GM19238 (cell line): Measurements from ENCODE around the gene ADAM29.
"Not testable (repeated sequence)": the region's sequence is repeated elsewhere in the genome, so short reads cannot be mapped to it uniquely, and the experiment has no call there.

ENCODE experiments used
- DNase-seq: peaks from one replicate; pipeline ENCODE4 v3.0.0; 2011; ENCODE audit warnings: low spot score; ENCODE audit not compliant: insufficient read length

ADAM29 gene

DNA sequence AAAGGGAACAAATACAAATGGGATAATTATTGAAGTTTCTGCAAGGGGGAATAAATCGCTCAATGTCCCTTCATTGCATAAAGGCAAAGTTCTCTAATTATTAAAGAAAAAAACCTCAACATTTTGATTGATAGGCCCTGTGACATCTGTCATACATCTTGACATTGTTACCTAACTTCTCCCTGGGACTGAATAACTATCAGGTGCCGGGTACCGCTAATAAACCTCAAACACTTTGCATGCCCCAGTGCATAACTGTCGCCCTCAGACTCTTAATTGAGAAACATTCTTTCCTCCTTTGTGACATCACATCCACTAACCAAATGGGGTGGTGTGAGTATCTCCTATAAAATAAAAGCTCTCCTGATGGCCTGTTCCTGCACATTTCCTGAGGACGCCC, at the start of gene ADAM29:
TSS of gene ADAM29 (plus strand) at position 301 of the 400 bp plus-strand sequence. CDS start 57,168 bp downstream, outside the sequence.
- DNase-seq = no peak

DNA sequence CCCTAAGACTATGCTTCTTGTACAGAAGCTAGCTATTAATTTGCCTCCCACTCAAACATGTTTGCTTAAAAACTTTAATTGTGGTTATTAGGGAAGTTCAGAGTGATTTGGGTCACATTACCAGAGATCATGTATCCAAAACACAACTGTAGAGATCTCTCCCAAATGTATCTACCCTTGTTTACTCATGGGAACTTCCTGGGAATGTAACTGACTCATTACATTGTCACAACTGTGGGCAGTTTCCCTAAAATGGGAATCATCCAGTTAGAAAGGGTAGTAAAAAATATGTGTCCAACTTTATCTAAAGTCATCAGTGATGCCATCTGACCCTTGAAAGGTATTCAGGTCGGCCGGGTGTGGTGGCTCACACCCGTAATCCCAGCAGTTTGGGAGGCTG, 48.8 kb upstream of the ADAM29 start:
- DNase-seq = no peak

DNA sequence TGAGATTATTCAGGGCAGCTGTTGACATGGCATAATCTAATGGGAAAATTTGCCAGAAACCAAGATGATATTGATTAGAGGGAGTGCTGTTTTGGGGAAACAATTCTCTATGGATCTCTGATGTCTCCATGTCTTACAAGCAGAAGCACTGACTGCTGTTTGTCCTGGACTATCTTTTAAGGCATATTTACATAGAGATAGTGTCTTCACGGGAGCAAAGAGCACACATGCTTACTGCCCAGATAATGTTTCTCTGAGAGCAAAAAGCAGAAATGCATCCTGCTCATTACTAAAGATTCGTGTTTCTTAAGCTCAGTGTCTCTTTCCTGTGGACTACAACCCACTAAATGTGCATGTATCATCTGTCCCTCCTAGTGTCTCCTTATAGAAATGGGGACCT, 47.8 kb upstream of the ADAM29 start:
- no peak for DNase-seq

DNA sequence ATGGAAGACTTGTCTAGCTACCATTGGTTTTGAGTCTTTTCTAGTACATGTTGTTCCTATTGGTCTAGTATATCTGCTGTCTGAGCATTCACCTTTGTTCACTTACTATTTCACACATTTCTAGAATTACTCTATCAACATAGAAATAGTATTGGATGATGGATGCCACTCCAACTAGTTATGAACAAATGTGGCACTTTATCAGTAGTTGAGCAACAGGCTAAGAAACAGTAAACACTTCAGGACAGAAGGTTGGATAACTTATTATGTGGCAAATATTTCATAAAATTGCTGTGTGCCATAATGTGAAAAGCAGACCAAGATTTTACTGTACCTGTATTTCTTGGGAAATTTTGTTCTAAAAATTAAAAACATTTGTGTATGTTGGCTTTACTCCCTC, 46.8 kb upstream of the ADAM29 start:
- no peak for DNase-seq

DNA sequence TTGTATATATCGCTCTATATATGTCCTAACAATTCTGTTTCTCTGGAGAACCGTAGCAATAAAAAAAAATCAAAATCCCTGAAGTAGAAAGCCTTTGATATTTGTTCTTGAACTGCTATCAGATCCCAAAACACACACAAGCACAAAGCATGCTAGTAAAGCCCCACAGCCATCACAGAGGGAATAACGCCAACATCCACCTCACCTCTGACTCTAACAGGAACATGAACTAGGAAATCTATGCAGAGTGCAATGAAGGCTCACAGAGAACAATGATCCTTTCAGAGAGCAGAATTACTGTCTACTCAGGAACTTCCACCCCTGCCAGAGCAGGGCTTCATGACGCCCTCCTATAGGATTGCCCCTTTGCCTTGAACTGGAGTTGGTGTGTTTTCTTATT, 45.0 kb upstream of the ADAM29 start:
- not testable (repeated sequence) for DNase-seq

DNA sequence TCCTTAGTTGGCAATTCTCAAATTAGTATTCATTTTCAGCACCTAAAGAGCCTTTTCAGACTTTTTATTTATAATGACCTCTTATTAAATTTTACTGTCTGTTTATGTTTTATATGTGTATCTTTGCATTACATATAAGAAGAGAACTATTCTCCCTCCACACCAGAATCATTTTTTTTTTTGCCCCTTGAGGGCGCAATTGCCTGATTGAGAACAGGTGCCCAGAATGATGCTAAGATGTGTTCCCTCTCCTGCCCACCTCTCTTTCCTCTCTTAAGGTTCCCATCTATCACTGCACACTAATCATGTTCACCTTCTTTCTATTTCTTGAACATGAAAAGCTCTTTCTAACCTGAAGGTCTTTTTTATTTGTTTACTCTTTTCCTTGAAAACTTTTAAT, 44.2 kb upstream of the ADAM29 start:
- DNase-seq = no peak

DNA sequence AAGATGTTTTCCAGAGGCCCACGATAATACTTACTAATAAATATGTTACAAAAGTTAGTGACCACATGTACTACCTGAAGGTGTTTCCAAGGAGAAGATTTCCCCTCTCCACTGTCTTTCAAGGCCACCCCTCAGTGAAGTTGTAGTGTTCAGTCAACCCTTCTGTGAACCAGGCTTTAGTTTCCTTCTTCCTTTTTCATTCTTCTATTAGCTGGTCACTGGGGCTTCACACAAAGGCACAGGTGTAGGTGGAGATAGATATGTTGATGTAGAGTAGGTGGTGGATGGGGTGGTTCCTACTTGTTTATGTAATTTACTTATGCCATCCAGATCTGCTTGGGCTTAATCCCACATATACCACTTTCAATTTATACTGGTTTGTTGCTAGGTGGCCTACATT, 43.3 kb upstream of the ADAM29 start:
- no peak for DNase-seq

DNA sequence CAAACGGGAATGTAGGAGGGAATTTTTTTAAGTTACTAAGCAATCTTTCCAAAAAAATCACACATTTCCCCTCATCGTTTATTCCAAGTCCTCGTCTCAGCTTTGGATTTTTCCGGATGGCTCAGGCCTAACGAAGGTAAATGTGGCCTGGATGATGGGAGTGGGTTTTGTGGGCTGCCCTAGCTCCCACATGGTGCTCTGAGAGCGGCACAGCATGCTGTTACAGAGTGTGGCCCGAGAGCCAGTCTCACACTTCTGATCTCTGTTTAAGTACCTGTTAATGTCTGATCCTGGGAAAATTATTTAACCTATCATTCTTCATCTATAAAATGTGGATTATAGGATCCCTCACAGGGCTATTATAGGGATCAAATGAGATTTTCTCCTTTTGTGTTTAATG, 38.2 kb upstream of the ADAM29 start:
- DNase-seq = no peak

DNA sequence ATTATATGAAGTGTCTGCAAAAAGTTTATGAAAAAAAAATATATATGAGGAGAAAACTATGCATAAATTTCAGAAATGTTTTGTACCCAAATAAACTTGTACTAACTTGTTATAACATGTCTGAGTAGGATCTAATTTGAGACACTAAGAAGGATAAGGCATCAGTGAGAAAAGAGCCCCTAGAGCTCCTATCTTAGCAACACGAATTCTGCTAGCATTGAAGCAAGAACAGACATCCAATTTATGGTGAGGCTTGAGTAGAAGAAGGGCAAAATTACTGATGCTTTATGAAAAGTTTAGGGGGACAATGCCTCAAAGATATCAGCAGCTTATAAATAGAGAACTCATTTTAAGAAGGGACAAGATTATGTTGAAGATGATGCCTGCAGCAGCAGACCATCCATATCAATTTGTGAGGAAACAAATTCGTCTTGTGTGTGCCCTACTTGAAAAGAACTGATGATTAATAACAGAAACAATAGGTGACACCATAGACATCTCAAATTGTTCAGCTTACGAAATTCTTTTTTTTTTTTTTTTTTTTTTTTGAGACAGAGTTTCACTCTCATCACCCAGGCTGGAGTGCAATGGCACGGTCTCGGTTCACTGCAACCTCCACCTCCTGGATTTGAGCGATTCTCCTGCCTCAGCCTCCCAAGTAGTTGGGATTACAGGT, 35.7 kb upstream of the ADAM29 start:
- DNase-seq = no peak

DNA sequence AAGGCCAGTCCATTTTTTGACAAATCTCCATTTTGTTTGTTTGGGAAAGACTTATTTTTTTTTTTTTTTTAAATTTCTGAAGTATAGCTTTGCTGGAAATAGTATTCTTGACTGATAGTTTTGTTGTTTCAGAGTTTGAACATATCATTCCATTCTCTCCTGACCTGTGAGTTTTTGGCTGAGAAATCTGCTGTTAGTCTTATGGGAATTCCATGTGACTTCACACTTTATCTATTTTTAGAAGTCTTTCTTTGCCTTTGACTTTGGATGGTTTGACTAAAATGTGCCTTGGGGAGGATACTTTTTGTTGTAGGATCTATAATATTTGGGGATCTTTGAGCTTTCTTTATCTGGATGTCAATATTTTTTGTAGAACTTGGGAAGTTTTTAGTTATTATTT, 10.7 kb upstream of the ADAM29 start:
- no peak for DNase-seq

DNA sequence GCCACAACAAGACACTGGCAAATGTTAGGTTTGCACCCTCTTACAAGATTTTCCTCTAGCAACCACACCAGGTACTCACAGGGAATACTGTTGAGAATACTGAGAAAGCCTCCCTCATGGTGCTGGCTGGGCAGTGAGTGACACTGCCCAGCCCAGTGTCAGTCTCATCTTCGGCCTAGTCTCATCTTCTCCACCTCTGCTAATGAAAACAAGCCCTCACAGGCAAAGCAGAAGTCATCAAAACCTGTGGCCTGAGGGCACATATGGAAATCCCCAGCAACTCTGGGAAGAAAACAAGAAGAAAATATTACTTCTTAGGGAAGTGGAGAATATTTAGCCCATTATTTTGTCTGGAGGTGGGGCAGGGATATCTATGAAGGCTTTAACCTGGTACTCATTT, 7.9 kb upstream of the ADAM29 start:
- DNase-seq = no peak

DNA sequence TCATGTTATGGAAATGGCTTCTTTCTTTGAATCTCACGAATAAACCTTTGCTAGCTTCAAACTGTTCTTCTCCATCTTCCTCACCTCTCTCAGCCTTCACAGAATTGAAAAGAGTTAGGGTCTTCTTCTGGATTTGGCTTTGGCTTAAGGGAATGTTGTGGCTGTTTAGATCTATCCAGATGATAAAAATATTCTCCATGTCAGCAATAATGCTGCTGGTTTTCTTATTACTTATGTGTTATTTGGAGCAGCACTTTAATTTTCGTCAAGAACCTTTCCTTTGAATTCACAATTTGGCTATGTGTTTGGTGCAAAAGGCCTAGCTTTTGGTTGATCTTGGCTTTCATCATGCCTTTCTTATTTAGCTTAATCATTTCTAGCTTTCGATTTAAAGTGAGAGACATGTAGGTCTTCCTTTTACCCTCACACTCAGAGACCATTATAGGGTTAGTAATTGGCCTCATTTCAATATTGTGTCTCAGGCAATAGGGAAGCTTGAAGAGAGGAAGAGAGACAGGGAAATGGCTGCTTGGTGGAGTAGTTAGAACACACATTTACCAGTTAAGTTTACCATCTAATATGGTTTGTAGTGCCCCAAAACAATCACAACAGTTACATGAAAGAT, 5.1 kb upstream of the ADAM29 start:
- no peak for DNase-seq

DNA sequence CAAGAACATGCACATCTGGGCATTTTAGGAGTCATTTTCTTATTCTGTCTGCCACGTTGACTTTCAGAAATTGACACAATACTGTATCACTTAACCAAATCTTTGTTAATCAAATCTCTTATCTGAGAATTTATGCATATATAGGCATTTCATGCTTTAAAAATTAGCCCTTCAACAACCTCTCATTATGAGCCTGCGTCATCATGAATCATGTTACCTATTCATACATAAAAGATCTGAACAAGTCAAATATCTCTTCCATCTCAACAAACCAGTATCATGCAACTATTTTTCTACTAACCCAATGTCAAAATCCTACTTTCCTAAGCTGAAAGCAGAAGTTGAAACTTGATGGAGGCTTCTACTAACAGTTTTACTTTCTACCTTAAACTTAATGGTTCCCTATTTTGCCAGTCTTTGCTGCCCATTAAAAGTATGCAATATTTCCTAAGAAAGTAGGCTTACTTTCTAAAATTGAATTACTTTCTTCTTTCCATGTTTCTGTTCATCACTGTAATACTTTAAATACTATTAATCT, 1.8 kb downstream of the ADAM29 start:
- no peak for DNase-seq

DNA sequence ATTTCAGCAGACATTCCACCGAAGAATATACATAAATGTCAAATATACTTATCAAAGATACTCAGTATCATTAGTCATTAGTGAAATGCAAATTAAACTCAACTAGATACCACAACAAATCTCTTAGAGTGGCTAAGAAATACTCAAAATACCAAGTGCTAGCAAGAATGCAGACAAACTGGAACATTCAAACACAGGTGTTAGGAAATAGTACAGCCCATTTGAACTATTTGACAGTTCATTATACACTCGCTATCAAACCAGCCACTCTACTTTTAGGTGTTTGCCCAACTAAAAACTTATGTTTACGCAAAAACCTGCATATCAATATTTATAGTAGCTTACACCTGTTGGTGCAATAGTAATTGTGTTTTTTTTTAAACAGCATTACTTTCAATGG, 8.8 kb downstream of the ADAM29 start:
- DNase-seq = no peak

DNA sequence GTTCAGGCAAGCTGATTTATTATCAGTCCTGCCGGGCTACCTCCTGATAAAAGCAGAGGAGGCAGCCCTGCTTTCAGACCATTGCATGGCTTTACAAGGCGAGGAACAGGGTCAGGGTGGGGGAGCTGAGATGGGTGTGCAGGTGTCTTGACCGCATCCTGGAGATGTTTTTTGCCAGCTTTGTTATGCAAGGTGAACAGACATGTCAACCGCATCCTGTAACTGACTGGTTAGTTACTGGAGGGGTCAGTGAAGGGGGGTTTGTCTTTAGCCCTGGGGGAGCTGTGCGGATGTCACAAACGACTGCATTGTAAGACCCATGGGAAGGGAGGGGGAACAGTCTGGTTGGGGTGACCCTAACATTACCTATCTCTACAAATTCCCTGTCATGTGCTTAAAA, 10.0 kb downstream of the ADAM29 start:
- no peak for DNase-seq

DNA sequence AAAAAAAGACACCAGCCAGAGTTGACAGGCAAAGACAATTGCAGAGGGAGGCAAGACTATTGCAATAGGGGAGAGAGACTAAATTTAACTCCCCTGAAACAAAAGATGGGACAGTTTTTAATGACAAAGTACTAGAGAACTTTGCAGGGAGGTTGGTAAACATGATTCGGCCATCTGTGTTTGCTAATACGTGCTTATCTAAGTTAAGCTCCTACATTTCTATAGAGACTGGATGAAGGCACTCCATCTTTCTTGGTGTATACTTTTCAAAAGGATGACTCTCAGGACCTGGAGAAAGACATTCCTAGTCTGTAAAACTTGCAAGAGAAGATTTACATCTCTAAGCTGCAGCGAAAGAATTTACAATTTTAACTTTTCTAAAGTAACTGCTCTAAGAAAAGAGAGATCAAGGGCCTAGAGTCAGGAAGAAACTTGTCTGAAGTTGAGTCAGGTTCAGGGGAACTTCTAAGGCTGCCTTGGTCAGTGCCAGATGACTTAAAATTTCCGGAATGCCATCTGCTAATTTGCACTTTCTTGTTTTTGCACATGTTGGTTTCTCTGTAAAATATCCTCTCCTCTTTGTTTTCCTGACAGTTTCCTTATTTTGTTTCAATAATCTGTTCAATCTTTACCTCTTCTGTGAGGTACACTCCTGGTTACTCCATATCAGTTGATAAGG, 10.6 kb downstream of the ADAM29 start:
- DNase-seq = no peak

DNA sequence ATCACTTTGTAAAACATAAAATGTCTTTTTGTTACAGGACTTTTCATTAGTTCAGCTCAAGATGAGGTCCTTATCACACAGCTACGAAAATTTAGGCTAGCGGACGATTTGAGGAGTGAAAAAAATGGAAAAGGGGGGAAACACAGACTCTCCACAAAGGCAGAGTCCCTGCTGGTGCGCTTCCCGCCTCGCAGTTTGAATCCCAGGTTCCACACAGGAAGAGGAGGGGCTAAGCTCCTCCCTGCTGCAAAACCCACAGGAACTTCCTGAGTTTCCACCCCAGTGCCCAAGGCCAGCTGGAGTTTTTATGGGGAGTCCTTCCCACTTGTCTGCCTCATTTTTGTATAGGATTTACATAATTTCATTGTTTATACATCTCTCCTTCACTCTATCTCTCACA, 11.2 kb downstream of the ADAM29 start:
- DNase-seq = no peak

DNA sequence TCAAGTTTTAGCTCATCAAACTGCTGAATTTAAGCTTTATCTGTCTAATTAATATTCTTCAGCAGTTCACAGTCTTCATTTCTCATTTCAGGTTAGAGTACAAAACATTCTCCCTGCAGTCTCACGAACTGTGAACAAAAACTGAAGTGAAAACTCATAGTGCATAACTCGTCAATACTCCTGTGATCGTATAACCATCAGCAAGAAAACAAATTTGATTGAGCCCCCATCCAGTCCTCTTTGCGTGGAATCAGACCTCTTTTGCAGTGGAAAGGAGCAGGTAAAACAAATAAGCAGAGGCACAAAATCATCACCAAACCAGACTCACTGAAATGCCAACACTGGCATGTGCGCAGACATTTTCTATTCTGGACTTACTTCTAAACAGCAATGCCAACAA, 12.7 kb downstream of the ADAM29 start:
- no peak for DNase-seq

DNA sequence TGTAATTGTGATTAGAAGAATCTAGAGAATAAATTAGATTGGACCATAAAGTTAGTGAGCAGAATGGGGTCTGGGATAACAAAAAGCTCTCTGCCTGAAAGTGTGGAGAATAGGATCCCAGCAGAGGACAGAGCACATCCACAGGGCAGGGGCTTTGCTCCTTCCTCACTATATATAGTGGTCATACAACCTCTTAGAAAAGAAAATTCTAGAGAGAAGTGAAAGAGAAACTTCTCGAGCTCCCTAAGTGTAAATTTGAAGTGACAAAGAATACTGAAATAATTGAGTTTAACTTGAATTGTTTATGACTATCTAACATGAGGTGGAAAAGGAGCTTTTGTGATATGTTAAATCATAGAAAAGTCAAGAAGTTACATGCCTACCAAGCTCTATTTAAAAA, 14.9 kb downstream of the ADAM29 start:
- no peak for DNase-seq

DNA sequence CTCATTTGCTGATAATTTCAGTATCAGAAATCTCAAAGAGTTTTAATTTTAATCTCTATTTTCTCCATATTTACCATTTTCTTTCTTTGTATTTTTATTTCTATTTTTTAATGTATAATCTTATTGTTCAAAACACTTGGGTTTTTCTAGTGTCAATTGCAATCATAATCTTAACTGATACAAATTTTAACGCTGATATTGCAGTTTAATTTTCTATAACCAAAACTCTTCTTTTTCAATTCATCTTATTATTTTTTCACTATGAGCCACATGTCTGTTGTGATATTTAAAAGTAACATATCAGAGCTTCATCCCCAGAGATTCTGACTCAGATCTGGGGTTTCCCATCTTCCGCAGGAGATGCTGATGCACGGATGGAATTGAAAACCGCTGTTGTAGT, 16.2 kb downstream of the ADAM29 start:
- no peak for DNase-seq

DNA sequence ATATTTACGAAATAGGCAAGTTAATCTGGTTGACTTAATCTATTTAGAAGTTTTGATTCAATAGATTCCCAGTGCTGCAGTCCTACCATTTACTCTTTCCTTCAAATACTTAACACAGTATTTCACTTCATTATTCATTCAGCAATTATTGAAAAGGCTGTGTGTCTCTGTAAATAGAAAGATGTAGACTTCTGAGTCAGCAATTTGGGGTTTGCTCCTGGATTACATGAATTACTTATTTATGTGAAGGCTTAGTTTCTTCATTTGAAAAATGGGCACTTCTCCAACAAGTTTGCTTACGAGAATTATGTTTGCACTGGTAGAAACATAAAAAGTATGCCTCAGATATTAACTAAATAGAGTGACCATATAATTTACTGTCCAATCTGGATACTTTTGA, 17.4 kb downstream of the ADAM29 start:
- no peak for DNase-seq

DNA sequence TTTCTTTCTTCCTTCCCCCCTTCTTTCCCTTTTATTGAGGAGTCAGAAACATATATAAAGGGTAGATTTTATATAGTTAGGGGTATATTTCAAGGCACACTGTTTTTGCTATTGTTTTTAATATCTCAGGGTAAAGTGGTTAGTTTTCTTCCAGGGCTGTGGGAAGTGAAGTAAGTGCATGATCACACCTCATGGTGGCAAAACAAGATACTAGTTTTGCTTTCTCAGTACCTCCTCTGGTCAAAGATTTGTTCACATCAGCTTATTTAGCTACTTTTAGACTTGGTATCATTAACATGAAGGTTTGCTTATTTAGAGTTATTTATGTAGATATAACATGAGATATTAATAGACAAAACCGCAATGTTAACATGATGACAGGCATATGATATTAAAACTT, 21.8 kb downstream of the ADAM29 start:
- no peak for DNase-seq

DNA sequence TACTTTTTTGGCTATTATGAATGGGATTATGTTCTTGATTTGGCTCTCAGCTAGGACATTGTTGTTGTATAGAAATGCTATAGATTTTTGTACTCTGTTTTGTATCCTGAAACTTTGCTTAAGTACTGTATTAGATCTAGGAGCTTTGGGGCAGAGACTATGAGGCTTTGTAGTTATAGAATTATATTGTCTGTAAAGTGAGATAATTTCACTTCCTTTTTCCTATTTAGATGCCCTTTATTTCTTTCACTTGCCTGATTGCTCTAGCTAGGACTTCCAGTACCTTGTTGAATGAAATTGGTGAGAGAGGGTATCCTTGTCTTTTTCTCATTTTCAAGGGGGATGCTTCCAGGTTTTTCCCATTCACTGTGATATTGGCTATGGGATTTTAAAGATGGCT, 28.1 kb downstream of the ADAM29 start:
- DNase-seq = no peak
